Lower lobe of right lung (tissue), 2 donors: ENCODE results near the gene CDS2. TPM values are rescaled to one million over a fixed set of nuclear protein-coding genes. Genes with fewer than 3 reads are reported as not detected.

ENCODE experiments used
- ATAC-seq, 2 donors: fragments of 200-7000 bp; cut with Tn5 transposase; one replicate each; pipeline ENCODE4 v1.9.1; 2020 to 2022; ENCODE audit warnings: mild to moderate bottlenecking in 2 of 2, moderate library complexity in 2 of 2
- DNase-seq: peaks from one replicate; pipeline ENCODE4 v3.0.0-alpha.2; 2020
- H3K27ac ChIP-seq: fragments of 200-600 bp; one replicate; pipeline ENCODE4 v1.8.0; 2022
- H3K27me3 ChIP-seq: fragments of 200-600 bp; one replicate; pipeline ENCODE4 v1.8.0; 2022; ENCODE audit warnings: low read depth
- H3K36me3 ChIP-seq: fragments of 200-600 bp; one replicate; pipeline ENCODE4 v1.8.0; 2022; ENCODE audit warnings: mild to moderate bottlenecking
- H3K4me1 ChIP-seq: fragments of 200-600 bp; one replicate; pipeline ENCODE4 v1.8.0; 2022
- H3K4me3 ChIP-seq: fragments of 200-600 bp; one replicate; pipeline ENCODE4 v1.8.0; 2022; ENCODE audit warnings: mild to moderate bottlenecking
- H3K9me3 ChIP-seq: fragments of 200-600 bp; one replicate; pipeline ENCODE4 v1.8.0; 2022
- CTCF ChIP-seq: fragments of 200-600 bp; IDR thresholded peaks from one replicate; pipeline ENCODE4 v1.8.0; 2022; ENCODE audit warnings: antibody characterized with exemption, mild to moderate bottlenecking
- intact Hi-C: fragments of 100-400 bp; cut with DNase I; formaldehyde crosslinking; loops from one replicate; pipeline ENCODE4 v1.11.0; 2022
- total RNA-seq: library from RNA; stranded (reverse); fragmentation: NEBNext Ultra II Directional; extraction: Animal tissue kit (Norgen Biotek cat#: 25700); gene quantifications from one replicate; pipeline ENCODE4 v1.2.1, GENCODE V29; 2021
- donor health status: DM: no; HTN: yes; CAD: no; lungs with severe emphysema.

CDS2 gene
- total RNA-seq, 1 donor from 2014 or later, result 63.3 TPM

GRCh38 chr20:5173751-5174150, 46.9 kb downstream of the CDS2 start:
- Histone ChIP-seq H3K27me3 (no peaks in the 10 kb centered on the region), H3K4me1 (peaks cover 44% of the 10 kb centered on the region), H3K4me3 (no peak overlapping the region), H3K9me3 (no peaks in the 10 kb centered on the region), H3K27ac (no peak overlapping the region), H3K36me3 (peaks cover 57% of the 10 kb centered on the region)
- intact Hi-C loops, result no loop called here
- TF ChIP-seq CTCF, result no peak
- DNase-seq, result no peak
- no peak for ATAC-seq

GRCh38 chr20:5177071-5177470, 50.3 kb downstream of the CDS2 start:
- Histone ChIP-seq H3K4me3 (no peak overlapping the region), H3K9me3 (no peaks in the 10 kb centered on the region), H3K27ac (no peak overlapping the region), H3K36me3 (peaks cover 78% of the 10 kb centered on the region), H3K27me3 (no peaks in the 10 kb centered on the region), H3K4me1 (peaks cover 11% of the 10 kb centered on the region)
- DNase-seq (no peak), ATAC-seq (no peak)
- intact Hi-C loops, result no loop called here
- no peak for TF ChIP-seq CTCF

- no peak for ATAC-seq
- intact Hi-C loops, result no loop called here
- no peaks in the 10 kb centered on the region for H3K27me3 ChIP-seq
- TF ChIP-seq CTCF, result no peak
- peaks cover 87% of the 10 kb centered on the region for H3K36me3 ChIP-seq
- no peak for DNase-seq
- H3K9me3 ChIP-seq, result no peaks in the 10 kb centered on the region
- H3K4me1 ChIP-seq, result peaks cover 1% of the 10 kb centered on the region
- H3K4me3 ChIP-seq, result no peak overlapping the region
- H3K27ac ChIP-seq, result no peak overlapping the region
These were observed 51.2 kb downstream of the CDS2 start for GRCh38 chr20:5178046-5178445.

- Histone ChIP-seq H3K27me3 (no peaks in the 10 kb centered on the region), H3K36me3 (peaks cover 91% of the 10 kb centered on the region), H3K27ac (no peak overlapping the region), H3K4me3 (no peak overlapping the region), H3K9me3 (no peaks in the 10 kb centered on the region), H3K4me1 (no peaks in the 10 kb centered on the region)
- no peak for TF ChIP-seq CTCF
- ATAC-seq (no peak), DNase-seq (no peak)
- intact Hi-C loops, result no loop called here
These were observed 53.6 kb downstream of the CDS2 start for GRCh38 chr20:5180421-5180820.

GRCh38 chr20:5180933-5181332, 54.1 kb downstream of the CDS2 start:
- no peaks in the 10 kb centered on the region for H3K4me1 ChIP-seq
- DNase-seq (no peak), ATAC-seq (no peak)
- H3K36me3 ChIP-seq, result peaks cover 91% of the 10 kb centered on the region
- TF ChIP-seq CTCF, result no peak
- H3K27ac ChIP-seq, result no peak overlapping the region
- no peaks in the 10 kb centered on the region for H3K27me3 ChIP-seq
- H3K9me3 ChIP-seq, result no peaks in the 10 kb centered on the region
- no peak overlapping the region for H3K4me3 ChIP-seq
- intact Hi-C loops, result no loop called here

- no peaks in the 10 kb centered on the region for H3K27me3 ChIP-seq
- H3K9me3 ChIP-seq, result no peaks in the 10 kb centered on the region
- H3K27ac ChIP-seq, result no peak overlapping the region
- TF ChIP-seq CTCF, result no peak
- DNase-seq, result no peak
- intact Hi-C loops, result no loop called here
- H3K4me3 ChIP-seq, result no peak overlapping the region
- H3K36me3 ChIP-seq, result peaks cover 91% of the 10 kb centered on the region
- no peaks in the 10 kb centered on the region for H3K4me1 ChIP-seq
- ATAC-seq, result no peak
These were observed 54.7 kb downstream of the CDS2 start for GRCh38 chr20:5181492-5181891.
